Thoracic aorta (tissue), 2 donors: ENCODE measurements around the gene RAB36. TPM values are rescaled to one million over a fixed set of nuclear protein-coding genes. Genes with fewer than 3 reads are reported as not detected.

Experiments used
- ATAC-seq: fragments of 150-250 bp; one replicate; pipeline ENCODE4 v1.8.0; 2017; ENCODE audit warnings: low read depth; ENCODE audit not compliant: insufficient number of reproducible peaks, low FRiP score
- DNase-seq: peaks from one replicate; pipeline ENCODE4 v3.0.0-alpha.2; 2020; ENCODE audit warnings: low spot score
- H3K27ac ChIP-seq, 2 donors: fragments of 200-600 bp; sonication (generic); 1 replicate in 1 of 2; 2 replicates in 1 of 2; pipeline ENCODE4 v1.5.1; 2016; ENCODE audit warnings: mild to moderate bottlenecking in 2 of 2, moderate library complexity in 2 of 2
- H3K27me3 ChIP-seq: fragments of 200-600 bp; sonication (generic); replicated peaks from 2 replicates; pipeline ENCODE4 v1.6.0; 2016; ENCODE audit warnings: mild to moderate bottlenecking; ENCODE audit not compliant: insufficient read depth
- H3K36me3 ChIP-seq: fragments of 200-600 bp; sonication (generic); one replicate; pipeline ENCODE4 v1.5.1; 2016
- H3K4me1 ChIP-seq, 2 donors: fragments of 200-600 bp; sonication (generic); 1 replicate in 1 of 2; 2 replicates in 1 of 2; pipeline versions ENCODE4 v1.5.1 to v1.6.0; 2016; ENCODE audit warnings: low read depth in 2 of 2, mild to moderate bottlenecking in 1 of 2; ENCODE audit not compliant: control insufficient read depth in 1 of 2
- H3K4me3 ChIP-seq: fragments of 200-600 bp; sonication (generic); 2 replicates; pipeline ENCODE4 v1.5.1; 2016; ENCODE audit warnings: mild to moderate bottlenecking
- H3K9me3 ChIP-seq: fragments of 200-600 bp; sonication (generic); 2 replicates; pipeline ENCODE4 v1.5.1; 2016
- total RNA-seq, 2 donors: library from RNA; depleted of rRNA; stranded (reverse); fragments of >200 nt; gene quantifications; one replicate each; pipeline versions ENCODE4 v1.1.0 to v1.2.3, GENCODE V29; 2016
- TF ChIP-seq, protein P1 (sequence below): fragments of 200-600 bp; sonication (generic); IDR thresholded peaks from one replicate; pipeline ENCODE4 v1.5.1; 2019; ENCODE audit warnings: antibody characterized with exemption

Gene RAB36
- total RNA-seq, 2 donors from 2014 or later, result 3.5 to 4.5 TPM

GRCh38 chr22:23179381-23180299 lies 34.4 kb downstream of the RAB36 start:
- H3K4me1 ChIP-seq, result peaks cover 29 to 51% of the 10 kb centered on the region in 2 donors
- TF ChIP-seq, protein P1, sequence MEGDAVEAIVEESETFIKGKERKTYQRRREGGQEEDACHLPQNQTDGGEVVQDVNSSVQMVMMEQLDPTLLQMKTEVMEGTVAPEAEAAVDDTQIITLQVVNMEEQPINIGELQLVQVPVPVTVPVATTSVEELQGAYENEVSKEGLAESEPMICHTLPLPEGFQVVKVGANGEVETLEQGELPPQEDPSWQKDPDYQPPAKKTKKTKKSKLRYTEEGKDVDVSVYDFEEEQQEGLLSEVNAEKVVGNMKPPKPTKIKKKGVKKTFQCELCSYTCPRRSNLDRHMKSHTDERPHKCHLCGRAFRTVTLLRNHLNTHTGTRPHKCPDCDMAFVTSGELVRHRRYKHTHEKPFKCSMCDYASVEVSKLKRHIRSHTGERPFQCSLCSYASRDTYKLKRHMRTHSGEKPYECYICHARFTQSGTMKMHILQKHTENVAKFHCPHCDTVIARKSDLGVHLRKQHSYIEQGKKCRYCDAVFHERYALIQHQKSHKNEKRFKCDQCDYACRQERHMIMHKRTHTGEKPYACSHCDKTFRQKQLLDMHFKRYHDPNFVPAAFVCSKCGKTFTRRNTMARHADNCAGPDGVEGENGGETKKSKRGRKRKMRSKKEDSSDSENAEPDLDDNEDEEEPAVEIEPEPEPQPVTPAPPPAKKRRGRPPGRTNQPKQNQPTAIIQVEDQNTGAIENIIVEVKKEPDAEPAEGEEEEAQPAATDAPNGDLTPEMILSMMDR, result no peak
- no peaks in the 10 kb centered on the region for H3K27me3 ChIP-seq
- peak; percentile 4 for ATAC-seq
- H3K27ac ChIP-seq, result peak overlapping the region; percentile 88 to 97
- H3K9me3 ChIP-seq, result no peaks in the 10 kb centered on the region
- H3K4me3 ChIP-seq, result peak overlapping the region; percentile 78
- H3K36me3 ChIP-seq, result no peaks in the 10 kb centered on the region
- peak; percentile 21 for DNase-seq

DNA sequence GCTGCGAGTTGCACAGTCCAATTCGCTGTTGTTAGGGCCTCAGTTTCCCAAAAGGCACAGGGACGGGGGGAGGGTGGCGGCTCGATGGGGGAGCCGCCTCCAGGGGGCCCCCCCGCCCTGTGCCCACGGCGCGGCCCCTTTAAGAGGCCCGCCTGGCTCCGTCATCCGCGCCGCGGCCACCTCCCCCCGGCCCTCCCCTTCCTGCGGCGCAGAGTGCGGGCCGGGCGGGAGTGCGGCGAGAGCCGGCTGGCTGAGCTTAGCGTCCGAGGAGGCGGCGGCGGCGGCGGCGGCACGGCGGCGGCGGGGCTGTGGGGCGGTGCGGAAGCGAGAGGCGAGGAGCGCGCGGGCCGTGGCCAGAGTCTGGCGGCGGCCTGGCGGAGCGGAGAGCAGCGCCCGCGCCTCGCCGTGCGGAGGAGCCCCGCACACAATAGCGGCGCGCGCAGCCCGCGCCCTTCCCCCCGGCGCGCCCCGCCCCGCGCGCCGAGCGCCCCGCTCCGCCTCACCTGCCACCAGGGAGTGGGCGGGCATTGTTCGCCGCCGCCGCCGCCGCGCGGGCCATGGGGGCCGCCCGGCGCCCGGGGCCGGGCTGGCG lies 35.1 kb downstream of the RAB36 start, which contains the start of gene BCR:
Gene BCR, plus strand, starts transcription at position 209 of the 592 bp plus-strand sequence. CDS start 452 bp downstream, outside the sequence.
- H3K36me3 ChIP-seq, result no peaks in the 10 kb centered on the region
- ATAC-seq, result peak; percentile 57
- TF ChIP-seq, protein P1, result no peak
- H3K27ac ChIP-seq, result peak within 1 kb of the TSS; percentile 88 to 97
- H3K4me1 ChIP-seq, result peaks cover 33 to 53% of the 10 kb centered on the region in 2 donors
- peak within 1 kb of the TSS; percentile 78 for H3K4me3 ChIP-seq
- no peaks in the 10 kb centered on the region for H3K9me3 ChIP-seq
- H3K27me3 ChIP-seq, result no peaks in the 10 kb centered on the region
- no peak for DNase-seq

DNA sequence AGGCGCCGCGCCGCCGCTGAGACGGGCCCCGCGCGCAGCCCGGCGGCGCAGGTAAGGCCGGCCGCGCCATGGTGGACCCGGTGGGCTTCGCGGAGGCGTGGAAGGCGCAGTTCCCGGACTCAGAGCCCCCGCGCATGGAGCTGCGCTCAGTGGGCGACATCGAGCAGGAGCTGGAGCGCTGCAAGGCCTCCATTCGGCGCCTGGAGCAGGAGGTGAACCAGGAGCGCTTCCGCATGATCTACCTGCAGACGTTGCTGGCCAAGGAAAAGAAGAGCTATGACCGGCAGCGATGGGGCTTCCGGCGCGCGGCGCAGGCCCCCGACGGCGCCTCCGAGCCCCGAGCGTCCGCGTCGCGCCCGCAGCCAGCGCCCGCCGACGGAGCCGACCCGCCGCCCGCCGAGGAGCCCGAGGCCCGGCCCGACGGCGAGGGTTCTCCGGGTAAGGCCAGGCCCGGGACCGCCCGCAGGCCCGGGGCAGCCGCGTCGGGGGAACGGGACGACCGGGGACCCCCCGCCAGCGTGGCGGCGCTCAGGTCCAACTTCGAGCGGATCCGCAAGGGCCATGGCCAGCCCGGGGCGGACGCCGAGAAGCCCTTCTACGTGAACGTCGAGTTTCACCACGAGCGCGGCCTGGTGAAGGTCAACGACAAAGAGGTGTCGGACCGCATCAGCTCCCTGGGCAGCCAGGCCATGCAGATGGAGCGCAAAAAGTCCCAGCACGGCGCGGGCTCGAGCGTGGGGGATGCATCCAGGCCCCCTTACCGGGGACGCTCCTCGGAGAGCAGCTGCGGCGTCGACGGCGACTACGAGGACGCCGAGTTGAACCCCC lies 35.8 kb downstream of the RAB36 start:
- DNase-seq (no peak), ATAC-seq (no peak)
- H3K4me1 ChIP-seq, result peaks cover 33 to 57% of the 10 kb centered on the region in 2 donors
- TF ChIP-seq, protein P1, result no peak
- no peaks in the 10 kb centered on the region for H3K27me3 ChIP-seq
- H3K9me3 ChIP-seq, result no peaks in the 10 kb centered on the region
- H3K4me3 ChIP-seq, result peak overlapping the region; percentile 72
- H3K36me3 ChIP-seq, result no peaks in the 10 kb centered on the region
- peak overlapping the region; percentile 49 to 53 for H3K27ac ChIP-seq

- Histone ChIP-seq H3K4me3 (peak overlapping the region; percentile 72), H3K27ac (peak overlapping the region; percentile 19 to 53), H3K9me3 (no peaks in the 10 kb centered on the region), H3K27me3 (no peaks in the 10 kb centered on the region), H3K36me3 (no peaks in the 10 kb centered on the region), H3K4me1 (peaks cover 36 to 64% of the 10 kb centered on the region in 2 donors)
- DNase-seq, result no peak
- ATAC-seq, result no peak
- TF ChIP-seq, protein P1, result no peak
These were observed 36.5 kb downstream of the RAB36 start for GRCh38 chr22:23181721-23182308.
